HepG2 (cell line): ENCODE results near the gene SLC5A10. TPM values are rescaled to one million over a fixed set of nuclear protein-coding genes. Genes with fewer than 3 reads are reported as not detected.

Source experiments
- ATAC-seq: fragments of 200-7000 bp; cut with Tn5 transposase; 3 replicates; pipeline ENCODE4 v1.9.1; 2020; ENCODE audit warnings: mild to moderate bottlenecking, moderate library complexity
- BruUV-seq: library from RNA; stranded (reverse); fragments of 400-500 nt; replicated peaks from 2 replicates; lab custom pipeline; 2021; lab: Mats Ljungman, UMichigan
- CTCF ChIA-PET: fragments of 300-600 bp; formaldehyde crosslinking; extraction: SDS; loops from one replicate; lab custom pipeline; 2021; ENCODE audit warnings: low total read pairs, inconsistent platforms, low intra/inter-chr PET ratio; lab: Yijun Ruan, JAX
- POLR2A ChIA-PET: fragments of 350-600 bp; sonication (Branson Sonifier 250); formaldehyde crosslinking; loops from one replicate; lab custom pipeline; 2020; ENCODE audit warnings: antibody characterized with exemption, inconsistent platforms; lab: Yijun Ruan, JAX
- DNase-seq: peaks from one replicate; pipeline ENCODE4 v3.0.0-alpha.2; 2015; ENCODE audit warnings: low spot score
- FAIRE-seq: peaks from 3 replicates; lab custom pipeline; 2011; peaks lifted over from hg19 to GRCh38; lab: Jason Lieb, UNC
- H2AFZ ChIP-seq: one replicate; pipeline ENCODE4 v1.6.1; 2011; ENCODE audit warnings: low read length, inconsistent platforms
- H3K27ac ChIP-seq: fragments of 300-600 bp; 3 replicates; pipeline ENCODE4 v1.8.0; 2011; ENCODE audit warnings: mixed run types, mild to moderate bottlenecking, mixed read lengths, low read length, inconsistent platforms; ENCODE audit not compliant: insufficient read depth; ENCODE audit errors: extremely low read length
- H3K27me3 ChIP-seq, 2 experiments: fragments of 200-600 bp in 1 of 2; 2 replicates in 1 of 2; 3 replicates in 1 of 2; pipeline versions ENCODE4 v1.6.0 to v1.8.0; 2011; ENCODE audit warnings: low read length in 2 of 2, mild to moderate bottlenecking in 2 of 2, moderate library complexity in 2 of 2, inconsistent platforms in 1 of 2; ENCODE audit not compliant: insufficient read depth in 2 of 2, control insufficient read depth in 1 of 2
- H3K36me3 ChIP-seq, 2 experiments: fragments of 200-600 bp in 1 of 2; replicated peaks in 1 of 2; 2 replicates in 1 of 2; 3 replicates in 1 of 2; pipeline versions ENCODE4 v1.5.1 to v1.8.0; 2011; ENCODE audit warnings: low read length in 2 of 2, inconsistent platforms in 1 of 2; ENCODE audit not compliant: insufficient read depth in 2 of 2, control insufficient read depth in 1 of 2
- H3K4me1 ChIP-seq: 2 replicates; pipeline ENCODE4 v1.5.1; 2012; ENCODE audit warnings: low read length, inconsistent platforms; ENCODE audit not compliant: insufficient read depth
- H3K4me2 ChIP-seq: 2 replicates; pipeline ENCODE4 v1.6.0; 2011; ENCODE audit warnings: low read depth, low read length, inconsistent platforms
- H3K4me3 ChIP-seq, 3 experiments: fragments of 200-600 bp in 1 of 3; sonication (generic), shearing (Covaris generic) in 1 of 3; replicated peaks in 1 of 3; 2 replicates each; pipeline ENCODE4 v1.5.1; 2011 to 2016; ENCODE audit warnings: low read length in 3 of 3, inconsistent platforms in 2 of 3, low read depth in 2 of 3, mild to moderate bottlenecking in 2 of 3, control low read depth in 1 of 3, mixed read lengths in 1 of 3; ENCODE audit not compliant: insufficient read depth in 1 of 3
- H3K79me2 ChIP-seq: one replicate; pipeline ENCODE4 v1.6.1; 2011; ENCODE audit warnings: low read length, inconsistent platforms; ENCODE audit not compliant: insufficient read depth
- H3K9ac ChIP-seq: 2 replicates; pipeline ENCODE4 v1.6.0; 2011; ENCODE audit warnings: mild to moderate bottlenecking, low read depth, low read length, inconsistent platforms; ENCODE audit not compliant: insufficient read depth
- H3K9me3 ChIP-seq: 2 replicates; pipeline ENCODE4 v1.5.1; 2012; ENCODE audit warnings: mild to moderate bottlenecking, low read length
- H4K20me1 ChIP-seq: 2 replicates; pipeline ENCODE4 v1.6.0; 2011; ENCODE audit warnings: inconsistent platforms, mild to moderate bottlenecking, low read length, moderate library complexity; ENCODE audit not compliant: insufficient read depth
- ADNP ChIP-seq: sonication (generic); formaldehyde crosslinking; IDR thresholded peaks from 2 replicates; pipeline ENCODE4 v1.4.0; 2020; ENCODE audit warnings: missing genetic modification reagents
- ARNTL ChIP-seq: sonication (generic); formaldehyde crosslinking; IDR thresholded peaks from 2 replicates; pipeline ENCODE4 v1.4.0; 2020; ENCODE audit warnings: mild to moderate bottlenecking, missing genetic modification reagents
- ERF ChIP-seq: IDR thresholded peaks from 2 replicates; pipeline ENCODE4 v1.6.1; 2018; ENCODE audit warnings: missing biosample characterization, missing genetic modification reagents
- GABPB1 ChIP-seq: IDR thresholded peaks from 2 replicates; pipeline ENCODE4 v1.6.1; 2016; ENCODE audit warnings: mild to moderate bottlenecking, missing genetic modification reagents, moderate library complexity, missing compliant biosample characterization
- GPN1 ChIP-seq: sonication (generic); formaldehyde crosslinking; IDR thresholded peaks from 2 replicates; pipeline ENCODE4 v1.5.1; 2020; ENCODE audit warnings: missing genetic modification reagents, borderline replicate concordance
- HNF1B ChIP-seq: sonication (generic); formaldehyde crosslinking; IDR thresholded peaks from 2 replicates; pipeline ENCODE4 v1.5.1; 2020; ENCODE audit warnings: mild to moderate bottlenecking, moderate library complexity, missing genetic modification reagents
- KAT2B ChIP-seq: fragments of 150-350 bp; IDR thresholded peaks from 2 replicates; pipeline ENCODE4 v1.6.1; 2014; ENCODE audit warnings: low read depth, low read length, borderline replicate concordance
- KDM1A ChIP-seq: IDR thresholded peaks from 2 replicates; pipeline ENCODE4 v1.6.1; 2016; ENCODE audit warnings: missing compliant biosample characterization
- KDM4B ChIP-seq: sonication (generic); formaldehyde crosslinking; IDR thresholded peaks from 2 replicates; pipeline ENCODE4 v1.4.0; 2020; ENCODE audit warnings: missing genetic modification reagents
- MED8 ChIP-seq: sonication (generic); formaldehyde crosslinking; IDR thresholded peaks from 2 replicates; pipeline ENCODE4 v1.8.1; 2023; ENCODE audit warnings: mild to moderate bottlenecking, missing genetic modification reagents; ENCODE audit not compliant: insufficient replicate concordance
- MTERF4 ChIP-seq: sonication (generic); formaldehyde crosslinking; IDR thresholded peaks from 2 replicates; pipeline ENCODE4 v1.8.0; 2023; ENCODE audit warnings: mild to moderate bottlenecking, missing genetic modification reagents
- MXD4 ChIP-seq: IDR thresholded peaks from 2 replicates; pipeline ENCODE4 v1.6.1; 2016; ENCODE audit warnings: mild to moderate bottlenecking, missing biosample characterization, missing genetic modification reagents
- NAIF1 ChIP-seq: sonication (generic); formaldehyde crosslinking; IDR thresholded peaks from 2 replicates; pipeline ENCODE4 v1.5.0; 2020; ENCODE audit warnings: mild to moderate bottlenecking, missing genetic modification reagents, borderline replicate concordance
- PITX1 ChIP-seq: sonication (generic); formaldehyde crosslinking; IDR thresholded peaks from 2 replicates; pipeline ENCODE4 v1.5.1; 2020; ENCODE audit warnings: mild to moderate bottlenecking, missing genetic modification reagents
- SMARCE1 ChIP-seq: fragments of 450-650 bp; IDR thresholded peaks from 2 replicates; pipeline ENCODE4 v1.6.1; 2017; ENCODE audit warnings: borderline replicate concordance
- ZIK1 ChIP-seq: sonication (generic); formaldehyde crosslinking; IDR thresholded peaks from 2 replicates; pipeline ENCODE4 v1.5.0; 2020; ENCODE audit warnings: mild to moderate bottlenecking, low read depth, missing genetic modification reagents, borderline replicate concordance
- ZMAT3 ChIP-seq: sonication (generic); formaldehyde crosslinking; conservative IDR thresholded peaks from 2 replicates; pipeline ENCODE4 v1.7.0; 2021; ENCODE audit warnings: missing genetic modification reagents
- ZNF12 ChIP-seq: sonication (generic); formaldehyde crosslinking; IDR thresholded peaks from 2 replicates; pipeline ENCODE4 v1.5.0; 2020; ENCODE audit warnings: missing genetic modification reagents
- ZNF24 ChIP-seq: fragments of 450-650 bp; IDR thresholded peaks from 2 replicates; pipeline ENCODE4 v1.6.1; 2017; ENCODE audit warnings: antibody characterized with exemption, mild to moderate bottlenecking
- ZNF33B ChIP-seq: sonication (generic); formaldehyde crosslinking; IDR thresholded peaks from 2 replicates; pipeline ENCODE4 v1.5.1; 2020; ENCODE audit warnings: mild to moderate bottlenecking, missing genetic modification reagents
- ZNF354B ChIP-seq: sonication (generic); formaldehyde crosslinking; IDR thresholded peaks from 2 replicates; pipeline ENCODE4 v1.8.0; 2022; ENCODE audit warnings: mild to moderate bottlenecking, missing genetic modification reagents
- ZNF597 ChIP-seq: sonication (generic); formaldehyde crosslinking; IDR thresholded peaks from 2 replicates; pipeline ENCODE4 v1.5.0; 2020; ENCODE audit warnings: missing genetic modification reagents
- ZNF7 ChIP-seq: IDR thresholded peaks from 2 replicates; pipeline ENCODE4 v1.6.1; 2016; ENCODE audit warnings: missing biosample characterization, missing genetic modification reagents
- ZSCAN9 ChIP-seq: IDR thresholded peaks from 2 replicates; pipeline ENCODE4 v1.6.1; 2016; ENCODE audit warnings: borderline replicate concordance
- WGBS: methylation state at CpG from one replicate; pipeline ENCODE4 v1.1.6; 2017; ENCODE audit warnings: low lambda C conversion rate; 5-methylcytosine and 5-hydroxymethylcytosine counted together
- in situ Hi-C: cut with HindIII; loops from 2 replicates; pipeline ENCODE4 v1.10.0; 2017; ENCODE audit warnings: low pct_unique_long_range_greater_than_20kb; ENCODE audit not compliant: extremely low pct_ligation_motif_present
- intact Hi-C: fragments of 100-400 bp; cut with micrococcal nuclease; formaldehyde crosslinking; loops from one replicate; pipeline ENCODE4 v1.10.0; 2022; ENCODE audit not compliant: unreplicated experiment
- polyA plus RNA-seq, 8 experiments: library from polyadenylated mRNA; depleted of rRNA in 3 of 8; stranded (reverse) in 7 of 8; unstranded in 1 of 8; fragments of >200 nt; fragmentation: Illumina TruSeq in 4 of 8; extraction: Trizol in 4 of 8; gene quantifications; 2 replicates each; pipeline versions ENCODE4 v1.2.1 to v1.2.3, GENCODE V29; 2011 to 2016; ENCODE audit warnings: low read depth in 4 of 8, missing spikeins in 1 of 8, mixed read lengths in 1 of 8; ENCODE audit not compliant: insufficient read depth in 1 of 8
- total RNA-seq, 5 experiments: library from RNA; depleted of rRNA; stranded (reverse); fragments of >200 nt; fragmentation: Illumina TruSeq; extraction: Trizol; gene quantifications; 2 replicates each; pipeline ENCODE4 v1.2.3, GENCODE V29; 2016; ENCODE audit warnings: low read depth in 1 of 5

The SLC5A10 gene
- total and polyA plus RNA-seq, 2 of the 13 experiments (the other 11 are each of a cell fraction or from before 2014, with no cell fraction given) = 0.05 TPM; not detected in 1

GRCh38 chr17:19004421-19005136, 52.6 kb downstream of the SLC5A10 start, which contains the start of gene FAM83G:
FAM83G (minus strand) TSS chr17:19004764; CDS start chr17:19004041, 723 bp downstream.
- no TSS peak for BruUV-seq
- Histone ChIP-seq H3K27me3 (no peaks in the 10 kb centered on the region; a peak in 1 of 5 replicates), H3K36me3 (peaks cover 0 to 18% of the 10 kb centered on the region in 2 experiments), H4K20me1 (peaks cover 25% of the 10 kb centered on the region), H3K4me3 (peak within 1 kb of the TSS; percentile 75 to 84 (median 77)), H3K9me3 (no peaks in the 10 kb centered on the region), H3K79me2 (peaks cover 34% of the 10 kb centered on the region), H2AFZ (no peak within 1 kb of the TSS), H3K27ac (peak within 1 kb of the TSS; percentile 93), H3K4me2 (peak within 1 kb of the TSS; percentile 100), H3K4me1 (peaks cover 68% of the 10 kb centered on the region), H3K9ac (peak within 1 kb of the TSS; percentile 85)
- in situ Hi-C loops = loop anchor here (5.0 kb wide), 1 partner anchor 37 kb away; no protein-coding TSS in a partner anchor
- ChIA-PET POLR2A (interaction anchor here (0.8 to 3.4 kb wide), 12 partner anchors 7 to 85 kb away, joined by 3 to 27 read pairs (median 6); no protein-coding TSS in a partner anchor), CTCF (no interaction called here)
- intact Hi-C loops = no loop called here
- peak; percentile 69 for DNase-seq
- under 1% methylated on average over 20 of the region's 67 CpGs for WGBS
- peak; percentile 12 for FAIRE-seq
- peak; percentile 44 for ATAC-seq
- TF ChIP-seq ADNP (CRISPR knock-in tag) (no peak), MED8 (CRISPR knock-in tag) (no peak), PITX1 (CRISPR knock-in tag) (no peak), SMARCE1 (no peak), NAIF1 (CRISPR knock-in tag) (no peak), ARNTL (CRISPR knock-in tag) (peak; percentile 72; the same call in 1 of the 2 replicates), GABPB1 (CRISPR knock-in tag) (peak; percentile 90), KDM1A (no peak), MTERF4 (CRISPR knock-in tag) (peak; percentile 80; the same call in 1 of the 2 replicates), ZNF33B (CRISPR knock-in tag) (no peak), ZNF354B (no peak), HNF1B (peak; percentile 81), MXD4 (CRISPR knock-in tag) (peak; percentile 71), KAT2B (no peak), ZSCAN9 (peak; percentile 24; the same call in 1 of the 2 replicates), ZNF7 (CRISPR knock-in tag) (no peak), ERF (CRISPR knock-in tag) (no peak), GPN1 (CRISPR knock-in tag) (no peak), ZNF24 (no peak), ZMAT3 (CRISPR knock-in tag) (peak; percentile 77), ZNF12 (CRISPR knock-in tag) (no peak), ZNF597 (CRISPR knock-in tag) (no peak), ZIK1 (CRISPR knock-in tag) (no peak), KDM4B (CRISPR knock-in tag) (no peak)
